ENCODE data around the gene MYO1A. TPM values are rescaled to one million over a fixed set of nuclear protein-coding genes. Genes with fewer than 3 reads are reported as not detected.

Gene MYO1A
- total and polyA plus RNA-seq, 10 of the 15 experiments (the other 5 are each of a cell fraction or from before 2014, with no cell fraction given), result 0.01 to 0.34 (median 0.15) TPM; not detected in 2

GRCh38 chr12:56980268-56980667 lies 69.7 kb downstream of the MYO1A start:
- Histone ChIP-seq H3K9me3 (replicated peaks; ENCODE audit: control insufficient read depth, insufficient read depth, low read length) (no peaks in the 10 kb centered on the region), H2AFZ (ENCODE audit: control insufficient read depth, low read depth, low read length) (no peak overlapping the region), H4K20me1 (ENCODE audit: control insufficient read depth, insufficient read depth) (no peaks in the 10 kb centered on the region), H3K27ac (ENCODE audit: control insufficient read depth, insufficient read depth) (no peak overlapping the region), H3K36me3 (ENCODE audit: control insufficient read depth in 2 of 2, insufficient read depth in 2 of 2, low read length in 1 of 2) (no peaks in the 10 kb centered on the region), H3K4me2 (ENCODE audit: control insufficient read depth, insufficient read depth) (no peak overlapping the region), H3K79me2 (ENCODE audit: control insufficient read depth, insufficient read depth, low read length) (no peaks in the 10 kb centered on the region), H3K9ac (ENCODE audit: control insufficient read depth, insufficient read depth, low read length) (no peak overlapping the region), H3K27me3 (replicated peaks in 1 of 2; ENCODE audit: control insufficient read depth in 2 of 2, insufficient read depth in 2 of 2, low read length in 1 of 2) (no peaks in the 10 kb centered on the region), H3K4me1 (ENCODE audit: control insufficient read depth, insufficient read depth, low read length) (no peaks in the 10 kb centered on the region), H3K4me3 (no peak overlapping the region)
- FAIRE-seq, result no peak
- BruUV-seq (replicated peaks), result no TSS peak
- ATAC-seq, result no peak
- ChIA-PET CTCF (no interaction called here), POLR2A (no interaction called here), SMC1A (ENCODE audit: uncharacterized antibody, unreplicated experiment) (no interaction called here), RAD21 (ENCODE audit: unreplicated experiment) (no interaction called here)
- TF ChIP-seq REST (IDR thresholded peaks at IDR 0.05; ENCODE audit: low read depth, low read length) (no peak), CBX3 (IDR thresholded peaks at IDR 0.05; ENCODE audit: borderline replicate concordance, low read depth) (no peak)
- 60% methylated on average over 6 of the region's 6 CpGs for WGBS (ENCODE audit: insufficient coverage, insufficient replicate concordance, low lambda C conversion rate, missing lambda C conversion rate)
- intact Hi-C loops (cut with micrococcal nuclease; ENCODE audit: unreplicated experiment), result no loop called here
- no peak for DNase-seq (ENCODE audit: low read depth, low spot score)
- in situ Hi-C loops (cut with MboI), result no loop called here

- no peak for DNase-seq (ENCODE audit: low read depth, low spot score)
- H3K27ac ChIP-seq (ENCODE audit: control insufficient read depth, insufficient read depth), result no peak overlapping the region
- POLR2A ChIA-PET, result no interaction called here
- no peak overlapping the region for H3K9ac ChIP-seq (ENCODE audit: control insufficient read depth, insufficient read depth, low read length)
- CTCF ChIA-PET, result no interaction called here
- H3K4me3 ChIP-seq, result no peak overlapping the region
- 75% methylated on average over 3 of the region's 3 CpGs for WGBS (ENCODE audit: insufficient coverage, insufficient replicate concordance, low lambda C conversion rate, missing lambda C conversion rate)
- H2AFZ ChIP-seq (ENCODE audit: control insufficient read depth, low read depth, low read length), result no peak overlapping the region
- no TSS peak for BruUV-seq (replicated peaks)
- H3K79me2 ChIP-seq (ENCODE audit: control insufficient read depth, insufficient read depth, low read length), result no peaks in the 10 kb centered on the region
- TF ChIP-seq SMARCA5 (IDR thresholded peaks at IDR 0.05) (no peak), STAT3 (IDR thresholded peaks at IDR 0.05; ENCODE audit: low read depth, low read length) (no peak), ZNF217 (IDR thresholded peaks at IDR 0.05) (no peak), NFXL1 (IDR thresholded peaks at IDR 0.05; ENCODE audit: borderline replicate concordance) (no peak), CHD1 (IDR thresholded peaks at IDR 0.05; ENCODE audit: low read depth, low read length) (no peak), MTA3 (IDR thresholded peaks at IDR 0.05; ENCODE audit: borderline replicate concordance, low read length) (no peak), ZNF384 (IDR thresholded peaks at IDR 0.05; ENCODE audit: borderline replicate concordance, low read depth, low read length) (no peak), CREM (IDR thresholded peaks at IDR 0.05; ENCODE audit: low read depth) (no peak), CREB1 (IDR thresholded peaks at IDR 0.05; ENCODE audit: low read depth) (no peak), TBL1XR1 (IDR thresholded peaks at IDR 0.05; ENCODE audit: low read depth, low read length) (no peak), ZBED1 (IDR thresholded peaks at IDR 0.05; ENCODE audit: borderline replicate concordance) (no peak)
- intact Hi-C loops (cut with micrococcal nuclease; ENCODE audit: unreplicated experiment), result no loop called here
- no peaks in the 10 kb centered on the region for H4K20me1 ChIP-seq (ENCODE audit: control insufficient read depth, insufficient read depth)
- SMC1A ChIA-PET (ENCODE audit: uncharacterized antibody, unreplicated experiment), result no interaction called here
- H3K4me2 ChIP-seq (ENCODE audit: control insufficient read depth, insufficient read depth), result no peak overlapping the region
- FAIRE-seq, result no peak
- in situ Hi-C loops (cut with MboI), result no loop called here
- no peak for ATAC-seq
- RAD21 ChIA-PET (ENCODE audit: unreplicated experiment), result no interaction called here
- no peaks in the 10 kb centered on the region for H3K36me3 ChIP-seq (ENCODE audit: control insufficient read depth in 2 of 2, insufficient read depth in 2 of 2, low read length in 1 of 2)
- H3K27me3 ChIP-seq (replicated peaks in 1 of 2; ENCODE audit: control insufficient read depth in 2 of 2, insufficient read depth in 2 of 2, low read length in 1 of 2), result no peaks in the 10 kb centered on the region
- no peaks in the 10 kb centered on the region for H3K4me1 ChIP-seq (ENCODE audit: control insufficient read depth, insufficient read depth, low read length)
- no peaks in the 10 kb centered on the region for H3K9me3 ChIP-seq (replicated peaks; ENCODE audit: control insufficient read depth, insufficient read depth, low read length)
Observed at GRCh38 chr12:56979628-56980027, 70.3 kb downstream of the MYO1A start.

Measured in GM12878 (cell line).